ENCODE data around the gene IGSF6.

IGSF6 gene

DNA sequence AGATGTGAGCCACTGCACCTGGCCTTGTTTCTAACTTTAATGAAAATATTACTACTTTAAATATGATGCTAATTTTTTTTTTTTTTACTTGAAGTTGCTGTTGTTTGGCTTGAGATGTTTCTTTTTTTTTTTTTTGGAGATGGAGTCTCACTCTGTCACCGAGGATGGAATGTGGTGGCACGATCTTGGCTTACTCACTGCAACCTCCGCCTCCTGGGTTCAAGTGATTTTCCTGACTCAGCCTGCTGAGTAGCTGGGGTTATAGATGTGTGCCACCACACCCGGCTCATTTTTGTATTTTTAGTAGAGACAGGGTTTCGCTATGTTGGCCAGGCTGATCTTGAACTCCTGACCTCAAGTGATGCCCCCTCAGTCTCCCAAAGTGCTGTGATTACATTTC, 23.6 kb downstream of the IGSF6 start:
- TF ChIP-seq, protein P1, sequence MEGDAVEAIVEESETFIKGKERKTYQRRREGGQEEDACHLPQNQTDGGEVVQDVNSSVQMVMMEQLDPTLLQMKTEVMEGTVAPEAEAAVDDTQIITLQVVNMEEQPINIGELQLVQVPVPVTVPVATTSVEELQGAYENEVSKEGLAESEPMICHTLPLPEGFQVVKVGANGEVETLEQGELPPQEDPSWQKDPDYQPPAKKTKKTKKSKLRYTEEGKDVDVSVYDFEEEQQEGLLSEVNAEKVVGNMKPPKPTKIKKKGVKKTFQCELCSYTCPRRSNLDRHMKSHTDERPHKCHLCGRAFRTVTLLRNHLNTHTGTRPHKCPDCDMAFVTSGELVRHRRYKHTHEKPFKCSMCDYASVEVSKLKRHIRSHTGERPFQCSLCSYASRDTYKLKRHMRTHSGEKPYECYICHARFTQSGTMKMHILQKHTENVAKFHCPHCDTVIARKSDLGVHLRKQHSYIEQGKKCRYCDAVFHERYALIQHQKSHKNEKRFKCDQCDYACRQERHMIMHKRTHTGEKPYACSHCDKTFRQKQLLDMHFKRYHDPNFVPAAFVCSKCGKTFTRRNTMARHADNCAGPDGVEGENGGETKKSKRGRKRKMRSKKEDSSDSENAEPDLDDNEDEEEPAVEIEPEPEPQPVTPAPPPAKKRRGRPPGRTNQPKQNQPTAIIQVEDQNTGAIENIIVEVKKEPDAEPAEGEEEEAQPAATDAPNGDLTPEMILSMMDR (IDR thresholded peaks at IDR 0.05; ENCODE audit: control extremely low read depth, extremely low read depth, low read depth, missing control alignments): no peak
- POLR2A ChIA-PET: no interaction called here
- CTCF ChIA-PET: interaction anchor here (0.9 to 1.2 kb wide), 2 partner anchors 11 to 18 kb away, joined by 3 read pairs; no protein-coding TSS in a partner anchor
- DNase-seq (ENCODE audit: extremely low spot score): no peak

DNA sequence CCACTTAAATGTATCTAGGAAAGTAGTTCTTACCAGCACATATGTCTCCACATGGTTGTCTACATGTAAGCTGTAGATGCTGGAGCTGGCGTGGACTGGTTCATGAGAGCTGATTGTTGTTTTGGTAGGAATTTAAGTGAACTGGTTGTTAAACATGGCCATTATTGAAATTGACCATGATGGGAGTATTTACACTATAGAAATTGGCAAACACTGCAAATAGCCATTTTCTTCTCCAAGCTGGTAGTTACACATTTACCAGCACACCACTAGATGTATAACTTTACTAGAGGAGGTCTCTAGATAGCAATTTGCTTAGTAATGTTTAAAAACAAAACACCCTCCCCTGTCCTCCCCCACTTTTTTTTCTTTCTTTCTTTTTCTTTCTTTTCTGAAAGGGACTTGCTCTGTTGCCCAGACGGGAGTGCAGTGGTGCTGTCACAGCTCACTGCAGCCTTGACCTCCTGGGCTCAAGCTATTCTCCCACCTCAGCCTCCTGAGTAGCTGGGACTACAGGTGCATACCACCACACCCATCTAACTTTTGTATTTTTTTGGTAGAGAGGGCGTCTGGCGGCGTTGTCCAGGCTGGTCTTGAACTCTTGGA, 24.2 kb downstream of the IGSF6 start:
- no peak for DNase-seq (ENCODE audit: extremely low spot score)
- ChIA-PET CTCF (interaction anchor here (1.0 to 1.2 kb wide), 2 partner anchors 12 to 17 kb away, joined by 3 read pairs; no protein-coding TSS in a partner anchor), POLR2A (no interaction called here)
- TF ChIP-seq, protein P1 (IDR thresholded peaks at IDR 0.05; ENCODE audit: control extremely low read depth, extremely low read depth, low read depth, missing control alignments): no peak

DNA sequence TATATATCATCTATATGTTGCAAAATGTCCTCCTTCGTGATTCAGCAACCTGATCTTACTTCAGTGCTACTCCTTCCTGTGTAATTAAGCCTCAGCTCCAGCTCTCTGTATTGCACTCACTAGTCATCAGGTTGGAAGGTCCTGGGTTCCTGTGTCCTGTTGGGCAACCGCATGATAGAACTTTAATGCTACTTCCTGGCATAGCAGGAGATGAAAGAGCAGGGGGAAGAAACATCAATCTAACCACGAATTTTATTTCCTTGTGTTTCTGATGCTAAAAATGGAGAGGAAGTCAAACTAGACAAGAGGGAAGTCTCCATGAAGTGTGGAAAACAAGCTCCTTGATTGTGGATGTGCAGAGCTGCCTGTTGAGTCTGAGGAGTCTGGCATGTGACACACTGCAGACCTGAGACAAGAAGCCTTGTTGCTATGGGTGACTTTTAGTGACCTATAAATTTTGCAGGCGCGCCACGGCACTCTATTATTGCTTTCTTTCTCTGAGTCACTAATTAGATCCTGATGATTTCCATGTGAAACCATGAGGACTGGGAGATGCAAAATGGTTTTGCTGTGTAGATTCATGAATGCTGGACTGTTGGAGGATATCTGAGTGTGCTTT, 25.6 kb downstream of the IGSF6 start:
- TF ChIP-seq, protein P1 (IDR thresholded peaks at IDR 0.05; ENCODE audit: control extremely low read depth, extremely low read depth, low read depth, missing control alignments): no peak
- POLR2A ChIA-PET: no interaction called here
- no peak for DNase-seq (ENCODE audit: extremely low spot score)
- CTCF ChIA-PET: interaction anchor here (1.0 kb wide), 1 partner anchor 12 kb away, joined by 3 read pairs; no protein-coding TSS in a partner anchor

DNA sequence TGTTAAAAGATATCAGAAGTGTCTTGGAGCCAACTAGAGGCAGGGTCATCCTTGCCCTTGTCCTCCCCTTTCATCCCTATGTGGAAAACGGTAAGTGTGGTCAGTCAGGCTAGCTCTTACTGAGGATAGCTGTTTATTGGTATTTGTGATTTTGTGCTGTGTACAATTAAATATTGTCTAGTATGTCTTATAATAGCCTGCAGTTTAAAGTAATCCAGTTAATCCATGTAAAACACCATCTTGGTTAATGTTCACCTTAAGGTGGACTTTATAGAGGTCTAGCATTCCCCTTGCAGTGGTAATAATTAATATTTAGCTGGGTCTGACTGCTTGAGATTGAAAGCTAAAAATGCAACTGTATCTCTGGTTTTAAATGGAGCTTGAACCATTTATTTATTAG, 27.4 kb downstream of the IGSF6 start:
- POLR2A ChIA-PET: no interaction called here

DNA sequence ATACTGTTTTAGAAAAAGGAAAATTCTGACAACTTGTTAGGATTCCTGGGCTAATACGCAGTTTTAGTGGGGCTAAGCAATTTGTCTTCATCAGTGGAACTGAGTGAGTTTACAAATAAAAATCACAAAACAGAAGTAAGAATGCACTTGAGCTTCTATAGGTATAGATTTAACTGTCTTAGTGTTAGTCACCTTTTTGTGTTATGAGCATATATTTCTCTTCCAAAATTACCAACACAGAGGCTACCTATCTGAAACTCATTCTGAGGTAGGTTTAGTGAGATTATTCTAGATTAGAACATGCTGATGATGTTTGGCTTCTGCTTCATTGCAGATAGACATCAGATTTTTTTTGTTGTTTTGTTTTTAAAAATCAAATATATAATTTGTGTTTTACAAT, 29.9 kb downstream of the IGSF6 start:
- TF ChIP-seq, protein P1 (IDR thresholded peaks at IDR 0.05; ENCODE audit: control extremely low read depth, extremely low read depth, low read depth, missing control alignments): no peak
- CTCF ChIA-PET: interaction anchor here (1.0 to 1.1 kb wide), 2 partner anchors 12 to 17 kb away, joined by 4 read pairs; no protein-coding TSS in a partner anchor
- no peak for DNase-seq (ENCODE audit: extremely low spot score)
- POLR2A ChIA-PET: no interaction called here

More for the DNA sequence above, 27.4 kb downstream of the IGSF6 start:
- TF ChIP-seq, protein P1 (IDR thresholded peaks at IDR 0.05; ENCODE audit: control extremely low read depth, extremely low read depth, low read depth, missing control alignments): no peak
- CTCF ChIA-PET: interaction anchor here (0.9 to 1.7 kb wide), 5 partner anchors 16 to 34 kb away, joined by 3 to 4 read pairs (median 4); no protein-coding TSS in a partner anchor
- no peak for DNase-seq (ENCODE audit: extremely low spot score)

DNA sequence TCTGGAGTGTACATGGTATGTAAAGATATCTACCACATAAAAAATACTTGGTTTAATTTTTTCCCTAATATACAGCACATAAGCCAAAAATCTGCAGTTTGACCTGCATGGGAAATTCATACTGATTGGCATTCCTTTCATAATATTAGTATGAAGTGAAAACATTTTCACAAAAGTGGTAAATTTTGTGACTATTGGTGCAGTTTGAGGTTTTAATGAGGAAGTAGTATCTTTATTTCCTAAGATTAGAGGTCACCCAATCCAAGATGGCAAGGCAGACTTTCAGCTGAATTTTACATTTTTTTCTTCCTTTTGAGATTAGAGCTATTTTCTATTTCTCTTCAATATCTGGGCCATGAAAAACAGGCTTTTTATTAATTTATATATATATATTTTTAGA, 31.8 kb downstream of the IGSF6 start:
- DNase-seq (ENCODE audit: extremely low spot score): no peak
- ChIA-PET POLR2A (no interaction called here), CTCF (interaction anchor here (1.2 kb wide), 1 partner anchor 88 kb away, joined by 3 read pairs; no protein-coding TSS in a partner anchor)
- TF ChIP-seq, protein P1 (IDR thresholded peaks at IDR 0.05; ENCODE audit: control extremely low read depth, extremely low read depth, low read depth, missing control alignments): no peak

Data from GM10248 (cell line).